ENCODE measurements around the gene PAM16.

Gene PAM16

GRCh38 chr16:4370570-4371356, 19.6 kb upstream of the PAM16 start:
- no peak for DNase-seq

DNA sequence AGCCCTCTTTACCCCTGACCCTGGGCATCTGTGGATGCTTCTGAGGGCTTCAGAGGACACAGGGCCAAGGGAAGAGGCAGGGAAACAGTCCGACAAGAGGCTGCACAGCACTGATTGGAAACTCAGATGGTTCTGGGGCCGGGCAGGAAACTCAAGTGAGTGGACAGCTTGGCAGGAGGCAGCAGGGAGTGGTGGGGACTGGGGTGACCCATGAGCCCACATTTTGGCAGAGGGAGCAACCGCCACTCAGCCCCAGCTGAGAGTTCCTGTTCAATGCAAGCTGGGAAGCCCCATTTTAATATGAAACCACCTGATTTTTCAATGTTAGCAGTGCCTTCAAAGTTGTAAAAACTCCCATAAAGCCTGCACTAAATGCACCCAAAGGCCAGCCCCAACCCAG, 19.0 kb upstream of the PAM16 start:
- DNase-seq: no peak

- DNase-seq: no peak
These were observed 18.0 kb upstream of the PAM16 start for GRCh38 chr16:4369007-4369733.

DNA sequence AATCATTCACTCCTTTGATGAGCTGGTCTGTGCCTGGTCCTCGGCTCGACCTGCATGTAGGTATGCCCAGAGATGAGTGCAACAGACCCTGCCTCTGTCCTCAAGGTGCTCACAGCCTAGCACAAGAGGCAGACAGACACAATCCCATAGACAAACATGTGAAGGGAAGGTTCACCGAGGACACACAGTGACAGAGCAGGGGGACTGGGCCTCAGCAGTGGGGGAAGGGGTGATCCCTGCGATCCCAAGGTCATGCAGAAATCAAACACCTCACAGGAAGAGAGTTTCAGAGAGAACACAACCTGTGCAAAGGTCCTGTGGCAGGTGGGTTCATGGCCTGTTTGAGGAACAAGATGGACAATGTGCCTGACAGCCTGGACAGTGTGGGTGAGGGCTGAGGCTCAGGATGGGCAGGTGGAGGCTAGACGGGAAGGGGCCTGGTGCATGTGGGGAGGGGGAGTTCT, 16.3 kb upstream of the PAM16 start:
- no peak for DNase-seq

- no peak for DNase-seq
These were observed 14.9 kb upstream of the PAM16 start for GRCh38 chr16:4366016-4366415.

DNA sequence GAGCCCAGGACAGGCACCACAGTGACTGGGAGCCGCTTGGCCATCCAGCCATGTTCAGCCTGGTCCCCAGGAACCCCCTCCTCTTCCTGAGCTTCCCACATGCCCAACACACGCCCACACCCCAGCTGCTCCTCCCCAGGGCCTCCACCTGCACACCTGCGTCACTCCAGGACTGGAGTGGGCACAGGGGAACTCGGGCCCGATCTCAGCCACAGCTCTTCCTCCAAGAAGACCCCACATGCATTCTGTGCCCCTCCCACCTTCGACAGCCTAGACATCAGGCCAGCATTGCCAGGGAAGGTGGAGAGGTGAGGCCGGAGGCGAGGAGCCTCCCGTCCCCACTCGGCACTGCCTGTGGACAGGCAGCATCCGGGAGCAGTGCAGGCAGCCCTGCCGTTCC, 14.5 kb upstream of the PAM16 start:
- DNase-seq: no peak

GRCh38 chr16:4365014-4365406, 13.9 kb upstream of the PAM16 start:
- DNase-seq: no peak

DNA sequence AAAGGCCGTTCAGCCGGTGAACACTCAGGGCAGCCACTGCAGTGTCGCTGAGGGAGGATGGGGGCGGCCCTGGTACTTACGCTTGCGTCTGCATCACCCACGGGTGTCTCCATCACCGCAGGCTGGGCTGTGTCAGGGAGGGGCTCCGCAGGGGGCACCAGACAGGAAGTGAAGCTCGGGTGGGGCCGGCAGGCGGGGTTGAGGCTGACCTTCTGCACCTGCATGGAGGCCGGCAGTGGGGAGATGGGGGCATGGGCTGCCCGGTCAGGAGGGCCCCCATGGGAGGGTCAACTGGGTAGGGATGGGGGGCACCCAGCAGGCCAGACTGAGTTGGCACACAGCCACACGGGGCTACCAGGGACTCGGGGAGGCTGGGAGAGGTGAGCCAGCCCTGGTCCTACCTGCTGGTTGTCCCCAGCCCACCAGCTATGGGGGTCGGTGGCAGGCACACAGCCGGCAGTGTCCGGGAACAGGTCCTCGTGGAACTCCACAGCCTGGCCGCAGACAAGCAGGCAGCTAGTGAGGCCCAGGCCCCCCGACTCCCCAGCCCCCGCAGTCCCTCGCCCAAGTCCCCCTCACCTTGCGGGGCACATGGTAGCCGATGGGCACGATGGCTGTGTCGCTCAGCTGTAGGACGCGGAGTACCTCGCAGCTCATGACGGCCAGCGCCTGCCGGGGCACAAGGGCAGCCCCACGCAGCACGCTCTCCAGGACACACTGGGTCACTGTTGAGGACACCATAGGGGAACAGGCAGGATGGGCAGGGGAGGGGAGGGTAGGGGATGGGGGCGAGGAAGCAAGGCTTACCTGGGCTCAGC, 13.3 kb upstream of the PAM16 start:
- DNase-seq: no peak

GRCh38 chr16:4362476-4363135, 11.5 kb upstream of the PAM16 start:
- DNase-seq: no peak

DNA sequence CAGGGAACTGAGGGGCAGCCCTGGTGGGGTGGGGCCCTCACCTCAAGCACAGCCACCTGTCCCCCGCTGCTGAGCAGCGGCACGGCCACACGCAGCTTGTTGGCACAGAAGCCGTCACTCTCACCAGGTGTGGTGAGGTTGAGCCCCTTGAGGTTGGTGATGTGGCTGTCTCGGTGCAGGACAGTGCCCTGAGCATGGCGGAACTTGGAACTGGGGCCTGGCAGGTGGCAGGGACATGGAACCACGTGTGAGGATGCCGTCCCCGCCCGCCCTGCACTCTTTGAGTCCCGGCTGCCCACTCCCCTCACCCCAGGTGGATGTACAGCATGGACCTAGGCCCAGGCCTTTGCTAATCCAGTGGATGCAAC, 10.8 kb upstream of the PAM16 start:
- no peak for DNase-seq

GRCh38 chr16:4361033-4361943, 10.2 kb upstream of the PAM16 start:
- no peak for DNase-seq

DNA sequence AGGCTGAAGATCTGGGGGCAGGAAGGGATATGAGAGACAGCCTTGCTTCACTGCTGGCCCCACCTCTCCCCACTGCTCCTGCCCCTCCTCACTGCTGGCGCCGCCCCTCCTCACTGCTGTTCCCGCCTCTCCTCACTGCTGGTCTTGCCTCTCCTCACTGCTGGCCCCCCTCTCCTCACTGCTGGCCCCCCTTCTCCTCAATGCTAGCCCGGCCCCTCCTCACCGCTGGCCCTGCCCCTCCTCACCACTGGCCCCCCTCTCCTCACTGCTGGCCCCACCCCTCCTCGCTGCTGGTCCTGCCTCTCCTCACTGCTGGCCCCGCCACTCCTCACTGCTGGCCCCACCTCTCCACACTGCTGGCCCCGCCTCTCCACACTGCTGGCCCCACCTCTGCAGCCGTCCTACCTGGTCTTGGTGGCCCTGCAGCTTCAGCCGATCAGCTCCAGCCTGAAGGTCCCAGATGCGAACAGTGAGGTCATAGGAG, 9.5 kb upstream of the PAM16 start:
- no peak for DNase-seq

DNA sequence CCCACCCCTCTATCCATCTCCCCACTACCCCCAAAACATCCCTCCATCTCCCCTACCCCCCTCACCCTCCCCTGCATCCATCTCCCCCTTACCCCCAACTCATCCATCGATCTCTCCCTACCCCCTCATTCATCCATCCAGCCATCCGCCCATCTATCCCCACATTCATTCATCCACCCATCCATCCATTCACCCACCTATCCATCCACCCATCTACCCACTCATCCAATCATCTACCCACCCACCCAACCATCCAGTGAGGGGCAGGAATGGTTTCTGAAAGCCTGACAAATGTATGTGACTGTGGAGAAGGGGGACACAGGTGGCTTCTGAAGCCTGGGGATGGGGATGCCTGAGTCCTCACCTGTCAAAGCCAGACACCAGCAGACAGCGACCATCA, 8.8 kb upstream of the PAM16 start:
- DNase-seq: no peak

DNA sequence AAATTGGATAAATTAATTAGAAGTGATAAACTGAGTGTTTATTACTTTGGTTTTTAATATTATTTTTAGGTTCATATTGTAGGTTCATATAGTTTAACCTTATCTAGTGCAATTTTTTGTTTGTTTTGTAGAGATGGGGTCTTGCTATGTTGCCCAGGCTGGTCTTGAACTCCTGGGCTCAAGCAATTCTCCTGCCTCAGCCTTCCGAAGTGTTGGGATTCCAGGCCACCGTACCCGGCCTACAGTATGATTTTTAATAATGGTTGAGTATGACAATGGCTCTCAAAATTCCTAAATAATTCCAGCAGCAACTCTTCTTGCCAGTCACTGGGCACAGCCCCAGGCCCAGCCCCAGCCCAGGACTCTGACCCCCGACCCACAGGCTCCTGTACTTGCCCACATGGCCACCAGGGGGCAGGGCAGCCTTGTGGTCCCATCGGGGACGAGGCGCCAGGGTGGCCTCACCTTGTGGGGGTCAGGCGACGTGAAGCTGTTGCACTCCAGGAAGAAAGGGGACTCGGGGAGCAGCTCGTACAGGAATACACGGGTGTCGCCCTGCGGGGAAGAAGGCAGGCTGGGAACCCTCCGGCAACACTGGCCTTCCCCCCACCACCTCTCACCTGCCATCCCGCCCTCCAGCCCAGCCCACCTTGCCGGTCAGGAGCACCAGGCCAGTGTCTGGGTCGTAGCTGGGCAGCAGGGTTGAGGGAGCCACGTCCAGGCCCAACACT, 7.9 kb upstream of the PAM16 start:
- no peak for DNase-seq

DNA sequence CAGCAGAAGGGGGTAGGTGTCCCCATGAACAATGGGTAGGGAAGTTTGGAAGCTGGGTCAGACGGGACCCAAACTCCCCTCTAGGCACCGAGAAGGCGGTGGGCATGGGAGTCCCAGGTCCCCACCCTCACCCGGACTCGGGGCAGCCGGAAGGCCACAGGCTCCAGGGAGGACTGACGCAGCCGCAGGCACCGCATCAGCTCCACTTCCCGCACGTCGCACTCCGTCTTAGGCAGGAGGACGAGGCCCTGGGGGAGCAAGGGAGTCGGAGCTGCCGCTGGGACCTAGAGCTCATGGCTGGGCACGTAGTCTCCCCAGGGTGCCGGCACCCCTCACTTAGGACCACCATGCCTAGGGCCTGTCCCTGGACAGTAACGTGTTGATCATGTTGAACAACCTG, 7.1 kb upstream of the PAM16 start:
- no peak for DNase-seq

- no peak for DNase-seq
These were observed 5.7 kb upstream of the PAM16 start for GRCh38 chr16:4356820-4357219.

GRCh38 chr16:4354512-4355409, 3.6 kb upstream of the PAM16 start:
- DNase-seq: no peak

- DNase-seq: no peak
These were observed 2.6 kb upstream of the PAM16 start for GRCh38 chr16:4353675-4354074.

GRCh38 chr16:4352843-4353242, 1.7 kb upstream of the PAM16 start:
- DNase-seq: no peak

DNA sequence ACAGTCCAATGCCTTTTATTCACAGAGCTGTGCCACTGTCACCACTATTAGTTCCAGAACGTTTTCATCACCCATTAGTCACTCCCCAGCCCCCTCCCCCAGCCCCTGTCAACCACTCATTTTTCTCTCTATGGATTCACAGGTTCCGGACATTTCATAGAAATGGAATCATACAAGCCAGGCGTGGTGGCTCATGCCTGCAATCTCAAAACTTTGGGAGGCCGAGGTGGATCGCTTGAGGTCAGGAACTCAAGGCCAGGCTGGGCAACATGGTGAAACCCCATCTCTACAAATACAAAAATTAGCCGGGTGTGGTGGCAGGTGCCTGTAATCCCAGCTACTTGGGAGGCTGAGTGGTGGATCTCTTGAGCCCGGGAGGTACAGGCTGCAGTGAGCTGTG, 759 bp upstream of the PAM16 start:
- no peak for DNase-seq
